CD4-positive, alpha-beta T cell treated with Interleukin-6 at 100 ng/mL for 8 hours (primary cell): Measurements from ENCODE around the gene SPO11.

Experiments used
- DNase-seq: peaks from one replicate; pipeline ENCODE4 v3.0.0-alpha.2; 2020; ENCODE audit warnings: mixed read lengths, low spot score

The SPO11 gene

DNA sequence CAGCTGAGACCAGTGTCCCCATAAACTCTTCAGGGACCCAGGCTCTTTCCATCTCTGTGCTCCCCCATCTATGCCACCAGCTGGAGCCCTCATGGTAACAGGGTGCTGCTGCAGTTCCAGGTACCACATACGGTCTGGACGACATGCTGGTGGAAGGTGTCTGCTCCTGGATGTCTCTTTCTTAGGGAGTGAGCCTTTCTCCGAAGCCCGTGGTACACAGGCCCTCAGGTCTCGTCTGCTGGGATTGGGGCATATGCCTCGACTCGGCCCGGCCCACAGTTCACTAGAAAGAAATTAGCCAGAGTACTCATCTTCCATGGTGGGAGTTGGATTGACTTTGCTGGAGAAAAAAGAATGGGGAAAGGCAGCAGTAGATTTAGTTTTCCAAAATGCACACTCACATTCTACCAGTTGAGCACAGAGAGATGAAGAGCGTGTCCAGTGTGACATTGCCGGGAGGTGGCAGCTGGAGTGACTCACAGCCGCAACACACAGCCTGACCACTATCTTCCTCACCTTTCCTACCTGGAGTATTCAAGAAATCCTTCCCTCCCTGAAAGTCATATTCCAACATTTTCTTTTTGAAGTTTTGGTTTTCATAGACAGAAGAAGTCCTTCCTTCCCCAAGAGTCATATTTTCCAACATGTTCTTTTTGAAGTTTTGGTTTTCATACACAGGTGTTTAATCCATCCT is 18.6 kb upstream of the SPO11 start:
- no peak for DNase-seq

DNA sequence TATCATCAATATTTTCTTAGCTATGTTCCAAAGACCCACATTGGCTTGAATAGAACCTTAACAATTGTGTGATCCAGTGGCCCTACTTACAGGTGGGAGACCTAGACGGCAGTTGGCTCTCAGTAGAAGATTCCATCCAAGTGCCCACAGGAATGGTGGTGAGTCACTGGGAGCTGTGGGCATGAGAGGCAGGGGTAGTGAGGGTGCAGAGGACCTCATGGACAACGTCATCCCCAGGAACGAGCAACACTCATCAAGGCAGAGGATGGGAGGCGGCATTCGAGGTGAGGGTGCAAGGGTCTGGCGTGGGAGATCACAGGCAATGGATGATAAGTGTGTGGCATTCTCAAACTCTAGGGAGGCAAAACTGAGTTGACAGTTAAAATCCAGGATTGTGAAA is 17.5 kb upstream of the SPO11 start:
- no peak for DNase-seq

DNA sequence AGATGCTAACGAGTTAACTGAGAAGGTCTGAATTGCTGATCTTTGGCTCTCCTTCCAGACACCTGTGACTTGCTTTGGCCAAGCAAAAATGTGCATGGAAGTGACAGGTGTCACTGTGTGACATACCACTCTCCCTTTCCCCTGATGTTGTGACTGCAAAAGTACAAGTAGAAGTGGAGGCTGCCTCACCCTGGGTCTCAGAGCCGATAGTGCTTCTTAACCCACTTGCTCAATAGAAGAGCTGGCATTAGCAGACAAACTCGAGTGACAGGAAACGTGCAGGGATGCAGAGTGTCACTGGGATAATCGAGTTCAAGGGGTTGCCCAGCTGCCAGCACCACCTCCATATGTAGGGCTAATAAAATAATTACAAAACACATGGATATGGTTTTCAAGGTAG is 16.4 kb upstream of the SPO11 start:
- no peak for DNase-seq

DNA sequence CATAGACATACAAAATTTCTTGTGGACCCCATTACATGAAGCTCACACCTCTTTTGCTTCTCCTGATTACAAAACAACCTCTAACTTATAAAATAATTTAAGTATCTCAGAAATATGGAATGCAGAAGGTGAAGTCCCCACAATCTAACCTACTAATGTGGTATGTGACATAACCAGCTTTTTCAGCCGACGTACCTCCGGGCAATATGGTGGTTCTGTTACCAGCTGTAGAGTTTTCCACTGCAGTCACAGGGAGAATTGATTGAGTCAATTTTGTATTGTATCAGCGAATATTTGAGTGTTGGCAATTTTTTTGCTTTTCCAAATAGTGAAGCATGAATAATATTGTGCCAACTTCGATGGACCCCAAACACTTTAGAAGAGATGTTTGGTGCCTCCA is 15.7 kb upstream of the SPO11 start:
- no peak for DNase-seq

DNA sequence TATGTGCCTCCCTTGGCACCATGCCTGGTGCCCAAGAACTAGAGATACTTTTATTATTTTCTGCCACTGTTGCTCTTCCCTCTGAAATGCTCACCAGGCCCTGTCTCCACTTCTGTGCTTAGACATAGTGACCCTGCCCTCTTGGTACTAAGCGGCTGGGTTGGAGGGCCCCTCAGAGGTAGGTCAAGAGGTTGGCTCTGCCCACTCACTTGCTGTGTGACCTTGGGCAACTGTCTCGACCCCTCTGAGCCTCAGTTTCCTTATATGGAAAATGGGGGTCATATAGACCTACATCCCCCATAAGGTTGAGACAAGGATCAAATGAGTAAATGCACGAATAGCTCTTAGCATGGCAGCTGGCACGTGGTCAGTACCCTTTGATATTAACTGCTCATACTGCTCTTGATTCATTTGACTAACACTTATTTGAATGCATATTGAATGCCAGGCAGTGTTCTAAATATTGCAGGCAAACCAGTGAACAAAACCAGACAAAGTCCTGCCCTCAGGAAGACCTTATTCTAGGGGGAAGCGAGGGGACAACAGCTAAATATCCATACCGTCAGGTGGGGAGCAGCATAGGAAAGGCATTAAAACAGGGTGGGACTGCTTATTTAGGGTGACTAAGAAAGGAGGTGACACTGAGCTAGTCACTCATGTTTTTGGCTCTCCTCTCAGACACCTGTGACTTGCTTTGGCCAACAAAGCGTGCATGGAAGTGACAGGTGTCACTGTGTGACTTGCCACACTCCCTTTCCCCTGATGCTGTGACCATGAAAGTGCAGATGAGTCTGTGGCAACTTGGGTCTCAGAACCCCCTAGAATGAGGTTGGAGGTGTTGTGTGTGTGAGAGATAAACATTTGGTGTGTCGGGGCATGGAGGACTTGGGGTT is 14.3 kb upstream of the SPO11 start:
- DNase-seq, result no peak

DNA sequence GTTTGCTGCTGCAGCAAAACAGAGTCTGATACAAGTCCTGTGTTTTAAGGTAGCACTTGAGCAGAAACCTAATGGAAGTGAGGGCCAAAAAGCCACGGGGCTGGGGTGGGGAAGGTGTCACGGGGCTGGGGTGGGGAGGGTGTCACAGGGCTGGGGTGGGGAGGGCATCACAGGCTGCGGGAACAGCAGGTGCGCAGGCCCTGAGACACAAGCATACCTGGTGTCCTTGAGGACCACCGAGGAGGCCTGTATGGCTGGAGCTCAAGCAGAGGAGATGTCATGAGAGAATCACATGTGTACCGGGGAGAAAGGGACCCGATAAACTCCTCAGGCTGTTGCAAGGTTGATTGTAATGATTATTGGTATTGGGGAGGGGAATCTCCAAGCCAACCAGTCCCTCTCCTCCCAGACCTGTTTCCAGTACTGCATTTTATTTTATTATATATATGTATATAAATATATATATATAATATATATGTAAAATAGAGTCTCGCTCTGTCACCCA is 13.6 kb upstream of the SPO11 start:
- DNase-seq, result no peak

DNA sequence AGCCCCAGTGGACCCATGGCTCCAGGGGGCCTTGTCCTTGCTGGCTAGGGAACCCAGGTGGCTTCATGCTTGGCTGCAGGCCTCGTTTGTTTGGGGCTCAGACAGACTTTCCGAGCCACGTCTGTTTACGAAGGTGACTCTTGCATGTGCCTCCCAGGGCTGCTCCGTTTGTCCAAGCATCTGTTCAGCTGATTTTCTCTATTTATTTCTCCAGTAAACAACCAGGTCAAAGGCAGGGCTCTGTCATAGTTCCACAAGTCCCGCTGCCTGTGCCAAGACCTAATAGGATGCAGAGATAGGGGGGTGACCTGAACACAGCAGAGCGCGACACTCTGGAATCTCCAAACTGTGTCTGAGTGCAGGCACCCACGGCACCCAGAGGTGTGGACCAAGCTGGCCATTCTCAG is 12.8 kb upstream of the SPO11 start:
- no peak for DNase-seq

DNA sequence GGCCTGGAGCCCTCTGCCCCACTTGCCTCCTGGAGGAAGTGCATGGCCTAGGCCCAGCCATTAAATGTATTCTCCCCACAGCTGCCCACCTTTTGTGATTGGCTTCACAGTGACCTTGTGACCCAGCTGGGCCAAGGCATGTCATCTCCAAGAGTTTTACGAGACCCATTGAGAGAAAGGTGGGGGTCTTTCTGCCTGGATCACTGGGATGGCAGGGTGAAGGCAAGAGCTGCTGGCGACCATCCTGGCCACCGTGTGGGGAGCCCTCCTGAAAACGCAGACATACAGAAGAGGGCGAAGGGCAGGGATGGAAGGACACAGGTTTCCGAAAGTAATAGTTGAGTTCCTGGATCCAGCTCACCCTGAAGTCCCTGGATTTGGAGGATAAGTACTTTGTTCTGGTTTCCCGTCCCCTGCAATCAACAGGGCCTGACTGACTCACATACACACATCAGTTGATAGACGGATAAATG is 12.3 kb upstream of the SPO11 start:
- no peak for DNase-seq

DNA sequence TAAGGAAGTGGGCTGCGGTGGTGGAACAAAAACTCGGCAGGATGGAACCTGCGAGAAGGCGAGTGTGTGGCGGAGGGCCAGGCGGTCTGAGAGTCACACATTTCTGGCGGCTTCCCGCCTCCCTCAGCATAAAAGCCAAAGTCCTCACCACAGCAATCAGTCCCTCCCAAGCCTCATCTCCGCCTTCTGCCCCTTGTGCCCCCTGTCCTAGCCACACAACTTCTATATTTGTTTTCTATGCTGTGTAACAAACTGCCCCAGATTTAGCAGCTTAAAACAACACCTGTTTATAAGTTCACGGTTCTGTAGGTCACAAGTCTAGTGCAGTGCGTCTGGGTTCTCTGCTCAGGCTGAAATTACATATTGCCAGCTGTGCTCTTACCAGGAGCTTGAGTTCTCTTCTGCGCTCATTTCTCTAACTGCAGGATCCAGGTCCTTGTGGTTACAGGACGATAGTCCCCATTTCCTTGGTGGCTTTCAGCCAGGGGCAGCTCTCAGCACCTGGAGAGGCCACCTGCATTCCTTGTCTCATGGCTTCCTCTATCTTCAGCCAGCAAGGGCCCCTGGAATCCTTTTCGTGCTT is 11.7 kb upstream of the SPO11 start:
- DNase-seq, result no peak

DNA sequence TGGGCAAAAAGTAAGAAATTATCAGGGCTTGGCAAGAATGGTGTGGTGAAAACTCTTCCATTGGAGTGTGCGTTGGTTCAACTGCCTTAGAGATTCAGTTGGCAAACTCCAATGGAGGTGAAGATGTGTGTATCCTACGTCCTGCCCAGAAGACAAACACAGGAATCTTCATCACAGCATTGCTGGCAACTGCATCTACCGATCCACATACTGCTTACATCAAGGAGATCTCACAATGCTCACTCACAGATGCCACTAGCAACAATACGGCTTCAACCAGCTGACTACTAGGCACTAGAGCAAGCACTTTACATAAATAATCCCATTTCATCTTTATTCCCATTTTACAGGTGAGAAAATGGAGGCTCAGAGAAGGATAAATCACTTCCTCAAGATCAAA is 10.0 kb upstream of the SPO11 start:
- DNase-seq, result no peak

DNA sequence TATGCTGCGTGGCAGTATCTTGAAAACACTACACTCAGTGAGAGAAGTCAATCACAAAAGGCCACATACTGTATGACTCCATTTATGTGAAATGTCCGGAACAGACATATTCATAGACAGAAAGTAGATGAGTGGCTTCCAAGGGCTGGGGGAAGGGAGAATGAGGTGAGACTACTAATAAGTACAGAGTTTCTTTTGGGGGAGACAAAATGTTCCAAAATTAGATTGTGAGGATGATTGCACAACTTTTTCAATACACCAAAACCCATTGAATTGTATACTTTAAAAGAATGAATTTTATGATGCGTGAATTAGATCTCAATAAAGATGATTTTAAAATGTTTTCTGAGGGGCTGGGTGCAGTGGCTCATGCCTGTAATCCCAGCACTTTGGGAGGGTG is 9.2 kb upstream of the SPO11 start:
- no peak for DNase-seq

DNA sequence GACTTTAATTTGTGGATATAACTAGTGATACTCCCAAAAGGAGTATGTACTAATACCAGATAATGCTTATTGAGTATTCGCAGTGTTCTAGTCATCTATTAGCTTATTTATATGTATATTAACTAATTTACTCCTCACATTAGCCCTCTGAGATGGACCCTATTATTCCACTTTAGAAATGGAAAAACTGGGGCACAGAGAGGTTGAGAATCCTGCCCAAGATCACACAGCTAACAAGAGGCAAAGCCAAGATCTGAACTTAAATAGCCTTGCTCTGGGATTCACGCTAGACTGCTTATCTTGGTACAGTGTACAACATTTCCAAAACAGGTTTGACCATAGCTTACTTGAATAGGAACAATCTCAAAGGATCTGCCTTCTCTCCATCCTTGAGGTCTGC is 8.5 kb upstream of the SPO11 start:
- no peak for DNase-seq

DNA sequence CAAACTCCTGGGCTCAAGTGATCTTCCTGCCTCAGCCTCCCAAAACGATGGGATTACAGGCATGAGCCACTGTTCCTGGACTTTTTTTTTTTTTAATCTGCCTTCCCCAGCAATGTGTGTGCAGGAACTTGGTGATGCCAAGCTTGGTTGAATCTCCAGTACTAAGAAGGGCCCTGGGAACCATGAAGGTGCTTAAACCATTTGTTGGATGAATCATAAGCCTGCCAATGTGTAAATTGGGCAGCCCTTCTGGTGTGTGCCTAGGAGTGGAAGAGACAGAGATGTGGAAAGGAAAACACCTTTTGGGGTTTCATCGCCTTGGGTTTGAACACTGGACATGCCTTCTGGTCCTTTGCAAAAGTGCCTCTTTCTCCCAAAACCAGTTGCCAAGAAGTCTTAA is 7.1 kb upstream of the SPO11 start:
- no peak for DNase-seq

DNA sequence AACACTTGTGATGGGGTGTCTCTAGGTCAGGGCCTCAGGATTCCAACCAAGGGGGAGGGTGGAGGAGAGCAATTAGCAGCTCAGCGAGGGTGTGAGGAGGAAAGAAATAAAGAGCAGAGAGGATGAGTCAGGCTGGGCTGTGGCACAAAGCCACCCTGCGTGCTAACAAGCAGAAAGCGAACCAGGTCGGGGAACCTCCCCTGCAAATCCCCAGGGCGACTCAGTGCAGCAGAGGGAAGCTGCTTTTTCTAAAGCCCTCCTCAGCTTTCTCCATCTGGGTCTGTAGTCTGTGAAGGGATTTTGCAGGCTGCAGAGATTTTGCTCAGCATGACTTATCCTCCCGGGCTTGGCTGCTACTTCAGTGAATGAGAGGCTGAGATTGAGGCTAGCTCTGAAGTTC is 6.6 kb upstream of the SPO11 start:
- no peak for DNase-seq

DNA sequence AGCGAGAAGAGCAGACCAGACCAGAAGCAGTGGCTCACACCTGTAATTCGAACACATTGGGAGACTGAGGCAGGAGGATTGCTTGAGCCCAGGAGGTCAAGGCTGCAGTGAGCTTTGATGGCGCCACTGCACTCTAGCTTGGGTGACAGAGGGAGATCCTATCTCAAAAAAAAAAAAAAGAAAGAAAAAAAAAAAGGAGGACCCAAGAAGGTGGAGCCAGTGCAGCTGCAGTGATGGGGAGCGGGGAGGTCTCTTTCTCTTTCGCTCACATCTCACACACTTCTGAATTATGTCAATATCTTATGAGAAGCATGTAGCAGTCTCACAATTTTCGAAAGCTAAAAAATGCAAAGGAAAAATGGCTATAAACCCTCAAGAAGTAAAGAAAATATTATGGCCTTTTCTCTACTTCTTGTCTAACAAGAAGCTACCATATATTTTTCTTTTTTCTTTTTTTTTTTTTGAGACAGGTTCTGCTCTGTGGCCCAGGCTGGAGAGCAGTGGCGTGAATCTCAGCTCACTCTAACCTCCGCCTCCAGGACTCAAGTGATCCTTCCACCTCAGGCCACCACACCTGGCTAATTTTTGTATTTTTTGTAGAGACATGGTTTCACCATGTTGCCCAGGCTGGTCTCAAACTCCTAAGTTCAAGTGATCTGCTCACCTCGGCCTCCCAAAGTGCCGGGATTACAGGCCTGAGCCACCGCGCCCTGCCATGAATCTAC is 3.8 kb upstream of the SPO11 start:
- no peak for DNase-seq

DNA sequence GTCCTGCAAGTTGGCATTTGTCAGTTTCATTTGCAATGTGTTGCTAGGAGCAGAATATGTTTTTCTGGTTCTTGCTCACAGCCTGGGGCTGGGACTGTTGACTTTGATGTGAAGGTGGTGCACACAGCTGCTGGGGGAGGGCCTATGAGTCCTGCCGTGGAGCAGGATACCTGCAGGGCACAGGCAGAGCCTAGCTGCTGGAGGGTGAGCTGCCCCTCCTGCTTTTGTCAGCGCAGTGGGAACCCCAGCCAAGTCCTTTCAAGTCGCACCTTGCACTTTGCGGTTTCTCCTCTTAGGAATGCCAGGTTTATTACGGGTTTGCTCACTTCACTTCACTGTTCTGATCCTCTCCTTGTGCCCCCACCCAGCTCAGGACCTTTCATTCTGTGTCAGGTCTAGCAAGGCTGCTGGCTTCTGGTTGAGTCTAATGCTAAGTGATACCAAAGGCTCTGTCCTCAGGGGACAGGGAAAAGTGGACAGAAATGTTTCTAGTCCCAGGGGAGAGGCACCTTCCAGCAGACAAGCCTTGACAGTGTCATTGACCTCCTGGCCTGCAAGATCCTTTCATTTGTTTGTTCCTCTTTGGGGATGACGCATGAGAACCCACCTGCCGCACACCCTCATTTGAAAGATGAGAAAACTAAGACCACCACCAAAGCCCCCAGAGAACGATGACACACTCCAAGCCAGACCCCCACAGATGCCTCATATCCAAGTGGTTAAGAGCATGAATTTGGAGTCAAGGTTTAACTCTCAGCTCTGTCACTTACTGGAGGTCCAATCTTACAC is 2.7 kb upstream of the SPO11 start:
- DNase-seq, result no peak

DNA sequence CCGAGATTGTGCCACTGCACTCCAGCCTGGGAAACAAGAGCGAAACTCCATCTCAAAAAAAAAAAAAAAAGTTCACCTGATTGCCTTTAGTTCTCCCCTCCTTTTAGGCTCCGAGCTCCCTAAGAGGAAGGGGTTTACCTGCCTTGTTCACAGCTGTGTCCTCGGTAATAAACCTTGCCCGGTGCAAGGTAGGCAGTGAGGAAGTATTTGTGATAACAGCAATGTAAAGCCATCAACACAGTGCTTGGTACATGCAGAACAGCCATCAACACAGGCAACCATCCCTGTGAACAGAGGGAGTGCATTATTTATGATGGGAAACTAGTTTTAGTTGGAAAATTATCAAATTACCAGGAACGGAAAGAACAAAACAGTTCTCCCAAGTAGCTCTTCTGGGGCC is 1.8 kb upstream of the SPO11 start:
- DNase-seq, result no peak

DNA sequence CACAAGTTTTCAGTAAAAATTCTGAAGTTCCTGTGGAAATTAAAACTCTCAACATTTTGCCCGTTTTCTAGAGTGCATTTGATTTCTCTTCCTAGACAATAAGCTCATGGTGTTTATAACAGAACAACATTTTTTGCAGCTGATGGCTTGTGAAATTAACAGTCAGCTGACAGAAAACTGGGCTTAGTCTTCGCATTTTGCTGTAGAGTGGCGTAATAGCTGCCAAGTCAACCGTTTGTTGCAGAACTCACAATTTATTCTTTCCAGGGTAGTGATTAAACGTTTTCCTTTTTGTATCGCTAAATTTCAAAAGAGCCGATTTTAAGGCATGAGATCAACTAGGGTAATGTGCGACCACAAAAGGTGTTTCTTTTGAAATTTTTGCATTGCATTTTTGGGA is 1.4 kb downstream of the SPO11 start:
- no peak for DNase-seq

DNA sequence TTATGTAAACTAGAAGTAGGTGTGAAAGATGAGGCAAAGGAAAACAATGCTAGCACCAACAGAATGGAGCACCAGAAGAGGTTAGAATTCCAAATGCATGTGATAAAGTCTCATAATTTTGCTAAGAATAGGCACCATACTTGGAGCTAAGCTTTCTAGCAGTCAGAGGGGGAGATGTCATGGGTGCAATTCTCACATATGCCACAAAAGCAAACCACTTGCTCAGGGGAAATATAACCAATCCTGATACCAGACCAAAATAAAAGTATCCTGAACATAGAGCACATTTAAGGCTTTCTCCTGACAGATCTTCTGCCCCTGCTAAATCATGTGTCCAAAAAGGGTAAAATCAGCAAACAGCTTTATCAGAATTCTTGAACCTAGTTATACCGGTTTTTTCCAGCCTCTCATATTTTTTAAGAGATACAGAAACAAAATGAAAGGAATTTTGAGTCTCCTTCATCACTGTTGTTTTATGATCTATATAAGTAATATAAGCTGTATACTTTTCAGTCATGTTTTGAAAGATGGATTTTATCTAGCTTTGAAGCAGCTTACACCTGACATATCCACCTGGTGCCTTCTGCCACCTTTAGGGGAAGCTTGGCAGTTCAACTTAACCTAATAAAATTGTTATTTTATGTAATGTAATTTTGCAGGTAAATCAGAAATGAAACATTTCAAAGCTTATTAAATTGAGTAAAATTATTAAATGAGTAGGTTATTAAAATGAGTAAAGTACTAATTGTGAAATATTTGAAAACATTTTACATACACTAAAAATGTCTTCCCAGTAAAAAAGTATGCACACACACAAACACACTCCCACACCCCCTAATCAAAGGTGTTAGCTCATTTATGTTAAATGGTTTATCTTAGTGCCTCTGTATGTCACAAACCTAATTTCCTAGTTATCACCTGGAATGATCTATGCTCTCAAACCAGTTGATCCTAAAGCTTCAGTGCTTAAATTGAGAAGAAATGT is 2.8 kb downstream of the SPO11 start:
- DNase-seq, result no peak

DNA sequence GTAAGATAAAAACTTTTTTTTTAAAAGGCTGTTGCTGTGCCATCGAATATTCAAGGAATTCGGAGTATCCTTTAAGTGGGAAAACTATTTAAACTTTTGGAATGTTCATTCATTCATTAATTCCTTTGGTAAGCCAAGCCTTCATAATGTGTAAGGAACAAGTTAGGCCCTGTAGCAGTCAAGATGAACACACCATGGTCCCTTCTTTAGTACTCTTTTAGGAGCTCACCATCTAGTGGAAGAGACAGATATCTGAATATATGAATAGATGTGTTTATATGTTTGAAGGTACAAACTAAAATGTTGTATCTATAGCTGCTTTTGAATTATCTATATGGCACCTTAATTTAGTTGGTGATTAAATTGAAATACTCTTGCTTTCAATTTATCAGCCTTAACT is 5.8 kb downstream of the SPO11 start:
- no peak for DNase-seq
